SK-N-MC (cell line): ENCODE measurements around the gene CHMP5.

ENCODE experiments used
- EZH2 ChIP-seq: fragments of 200-600 bp; sonication (generic); IDR thresholded peaks from one replicate; pipeline ENCODE4 v1.6.1; 2017; ENCODE audit warnings: antibody characterized with exemption
- POLR2AphosphoS5 ChIP-seq: IDR thresholded peaks from 2 replicates; pipeline ENCODE4 v1.6.1; 2012; ENCODE audit warnings: mild to moderate bottlenecking, low read depth, low read length, borderline replicate concordance

DNA sequence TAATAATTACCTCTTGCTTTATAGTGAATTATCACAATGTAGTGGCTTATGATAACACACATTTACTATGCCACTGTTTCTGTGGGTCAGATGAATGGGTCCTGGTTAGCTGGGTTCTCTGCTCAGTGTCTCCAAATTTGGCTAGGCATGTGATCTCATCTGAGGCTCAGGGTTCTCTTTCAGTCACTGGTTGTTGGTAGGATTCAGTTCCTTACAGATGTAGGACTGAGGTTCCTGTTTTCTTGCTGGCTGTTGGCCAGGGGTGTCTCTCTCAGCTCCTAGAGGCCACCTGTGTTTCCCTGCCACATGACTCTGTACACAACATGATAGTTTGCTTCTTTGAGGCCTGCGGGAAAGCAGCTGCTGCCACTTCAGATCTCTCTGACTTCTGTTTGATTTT is 32.6 kb downstream of the CHMP5 start:
- no peak for TF ChIP-seq EZH2
- no peak for TF ChIP-seq POLR2AphosphoS5
